Mesendoderm (in vitro differentiated cells): ENCODE results near the gene FTSJ3.
"Not testable (repeated sequence)": the region's sequence is repeated elsewhere in the genome, so short reads cannot be mapped to it uniquely, and the experiment has no call there.

Experiments
- DNase-seq: peaks from one replicate; pipeline ENCODE4 v3.0.0; 2013
- H2AK5ac ChIP-seq: 2 replicates; pipeline ENCODE4 v1.6.1; 2013; ENCODE audit warnings: low read length, inconsistent platforms
- H2BK120ac ChIP-seq: 2 replicates; pipeline ENCODE4 v1.6.1; 2013; ENCODE audit warnings: low read depth, mild to moderate bottlenecking, low read length, moderate library complexity, mixed read lengths
- H2BK15ac ChIP-seq: replicated peaks from 2 replicates; pipeline ENCODE4 v1.6.1; 2013; ENCODE audit warnings: low read depth, mild to moderate bottlenecking, moderate library complexity
- H2BK5ac ChIP-seq: 2 replicates; pipeline ENCODE4 v1.6.1; 2013; ENCODE audit warnings: low read length, inconsistent platforms
- H3K18ac ChIP-seq: 2 replicates; pipeline ENCODE4 v1.6.1; 2013; ENCODE audit warnings: mild to moderate bottlenecking, low read length, mixed read lengths
- H3K23ac ChIP-seq: one replicate; pipeline ENCODE4 v1.6.1; 2013; ENCODE audit warnings: low read length
- H3K27ac ChIP-seq: 2 replicates; pipeline ENCODE4 v1.5.1; 2013; ENCODE audit warnings: low read depth, mild to moderate bottlenecking, inconsistent platforms, low read length, moderate library complexity
- H3K27me3 ChIP-seq: 2 replicates; pipeline ENCODE4 v1.6.1; 2013; ENCODE audit warnings: low read length, control low read depth, mild to moderate bottlenecking, inconsistent platforms; ENCODE audit not compliant: insufficient read depth, poor library complexity
- H3K36me3 ChIP-seq: 2 replicates; pipeline ENCODE4 v1.6.1; 2013; ENCODE audit warnings: low read length, inconsistent platforms; ENCODE audit not compliant: control insufficient read depth, insufficient read depth
- H3K4ac ChIP-seq: one replicate; pipeline ENCODE4 v1.6.1; 2013; ENCODE audit warnings: low read depth, mild to moderate bottlenecking, low read length, moderate library complexity
- H3K4me1 ChIP-seq: 2 replicates; pipeline ENCODE4 v1.6.1; 2013; ENCODE audit warnings: low read depth, low read length, inconsistent platforms; ENCODE audit not compliant: control insufficient read depth
- H3K4me2 ChIP-seq: 2 replicates; pipeline ENCODE4 v1.6.1; 2013; ENCODE audit warnings: low read length
- H3K4me3 ChIP-seq: 2 replicates; pipeline ENCODE4 v1.5.1; 2013; ENCODE audit warnings: mild to moderate bottlenecking, low read length
- H3K56ac ChIP-seq: one replicate; pipeline ENCODE4 v1.6.1; 2013; ENCODE audit warnings: low read length
- H3K79me1 ChIP-seq: 2 replicates; pipeline ENCODE4 v1.6.1; 2013; ENCODE audit warnings: low read length, inconsistent platforms
- H3K79me2 ChIP-seq: 2 replicates; pipeline ENCODE4 v1.6.1; 2013; ENCODE audit warnings: mild to moderate bottlenecking, low read length; ENCODE audit not compliant: control insufficient read depth, insufficient read depth
- H3K9ac ChIP-seq: 2 replicates; pipeline ENCODE4 v1.6.1; 2013; ENCODE audit warnings: low read length, inconsistent platforms
- H4K5ac ChIP-seq: one replicate; pipeline ENCODE4 v1.6.1; 2013; ENCODE audit warnings: low read length
- H4K8ac ChIP-seq: one replicate; pipeline ENCODE4 v1.6.1; 2013; ENCODE audit warnings: low read depth, mild to moderate bottlenecking, control low read depth, low read length, moderate library complexity
- WGBS: extraction: QIAGEN DNeasy Blood & Tissue Kit; methylation state at CpG from one replicate; pipeline ENCODE4 v1.1.7; 2013; ENCODE audit warnings: low lambda C conversion rate, missing lambda C conversion rate; ENCODE audit not compliant: insufficient coverage; ENCODE audit errors: extremely low coverage; 5-methylcytosine and 5-hydroxymethylcytosine counted together

The FTSJ3 gene

DNA sequence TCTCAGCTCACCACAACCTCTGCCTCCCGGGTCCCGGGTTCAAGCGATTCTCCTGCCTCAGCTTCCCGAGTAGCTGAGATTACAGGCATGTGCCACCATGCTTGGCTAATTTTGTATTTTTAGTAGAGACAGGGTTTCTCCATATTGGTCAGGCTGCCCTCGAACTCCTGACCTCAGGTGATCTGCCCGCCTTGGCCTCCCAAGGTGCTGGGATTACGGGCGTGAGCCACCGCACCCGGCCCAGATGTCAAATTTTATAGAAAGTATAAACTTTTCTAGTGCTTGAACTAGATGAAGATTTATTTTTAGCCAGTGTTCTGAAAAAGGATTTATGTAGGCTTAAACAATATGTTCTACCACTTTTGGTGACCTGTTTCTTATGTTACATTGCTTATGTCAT lies 31.1 kb downstream of the FTSJ3 start:
- H3K27ac ChIP-seq, H3K4me3 ChIP-seq, H2BK5ac ChIP-seq, H2BK15ac ChIP-seq, H3K79me2 ChIP-seq, H3K23ac ChIP-seq, H3K36me3 ChIP-seq, H3K79me1 ChIP-seq, H3K4ac ChIP-seq, H3K27me3 ChIP-seq, H2AK5ac ChIP-seq, H3K4me2 ChIP-seq, DNase-seq, H3K4me1 ChIP-seq, H3K56ac ChIP-seq, H3K18ac ChIP-seq, H3K9ac ChIP-seq, H4K8ac ChIP-seq, H2BK120ac ChIP-seq, H4K5ac ChIP-seq: not testable (repeated sequence)
- WGBS, result no CpG with 5 or more reads among the region's 10 CpGs

DNA sequence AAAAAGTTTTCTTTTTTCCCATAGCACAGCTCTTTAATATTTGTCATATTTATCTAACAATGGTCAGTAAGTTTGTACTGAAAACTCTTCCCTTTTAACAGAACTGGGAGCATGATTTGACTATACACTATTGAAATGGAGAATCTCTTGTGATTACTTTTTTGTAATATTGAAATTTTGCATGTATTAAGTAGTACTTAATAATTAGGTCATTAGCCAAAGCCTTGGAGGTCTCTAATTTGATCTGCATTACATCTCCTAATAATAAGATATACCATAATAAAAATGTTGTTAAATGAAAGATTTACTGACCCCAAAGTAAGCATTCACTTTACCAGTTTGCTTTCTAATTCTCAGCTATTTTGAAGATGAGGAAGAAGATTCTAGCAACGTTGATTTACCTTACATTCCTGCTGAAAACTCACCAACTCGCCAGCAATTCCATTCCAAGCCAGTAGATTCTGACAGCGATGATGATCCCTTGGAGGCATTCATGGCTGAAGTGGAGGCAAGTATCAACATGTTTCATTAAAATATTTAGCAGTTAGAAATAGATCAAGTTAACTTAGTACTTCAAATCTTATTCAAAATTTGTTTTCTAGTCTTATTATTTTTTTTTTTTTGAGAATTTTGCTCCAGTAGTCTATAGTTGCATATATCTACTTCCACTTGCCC lies 35.3 kb downstream of the FTSJ3 start:
- no peak overlapping the region for H3K4ac ChIP-seq
- no peaks in the 10 kb centered on the region for H3K27me3 ChIP-seq
- H2BK120ac ChIP-seq, result no peak overlapping the region
- no peak overlapping the region for H2BK15ac ChIP-seq
- H2BK5ac ChIP-seq, result no peak overlapping the region
- H3K4me3 ChIP-seq, result no peak overlapping the region
- H3K79me2 ChIP-seq, result peaks cover 10% of the 10 kb centered on the region
- H4K8ac ChIP-seq, result no peak overlapping the region
- peaks cover 4% of the 10 kb centered on the region for H3K79me1 ChIP-seq
- WGBS, result no CpG with 5 or more reads among the region's 3 CpGs
- H3K27ac ChIP-seq, result no peak overlapping the region
- H3K18ac ChIP-seq, result no peak overlapping the region
- DNase-seq, result no peak
- H3K56ac ChIP-seq, result no peak overlapping the region
- H3K4me2 ChIP-seq, result no peak overlapping the region
- H4K5ac ChIP-seq, result no peak overlapping the region
- no peak overlapping the region for H2AK5ac ChIP-seq
- H3K4me1 ChIP-seq, result no peaks in the 10 kb centered on the region
- H3K9ac ChIP-seq, result no peak overlapping the region
- no peak overlapping the region for H3K23ac ChIP-seq
- H3K36me3 ChIP-seq, result peaks cover 4% of the 10 kb centered on the region

DNA sequence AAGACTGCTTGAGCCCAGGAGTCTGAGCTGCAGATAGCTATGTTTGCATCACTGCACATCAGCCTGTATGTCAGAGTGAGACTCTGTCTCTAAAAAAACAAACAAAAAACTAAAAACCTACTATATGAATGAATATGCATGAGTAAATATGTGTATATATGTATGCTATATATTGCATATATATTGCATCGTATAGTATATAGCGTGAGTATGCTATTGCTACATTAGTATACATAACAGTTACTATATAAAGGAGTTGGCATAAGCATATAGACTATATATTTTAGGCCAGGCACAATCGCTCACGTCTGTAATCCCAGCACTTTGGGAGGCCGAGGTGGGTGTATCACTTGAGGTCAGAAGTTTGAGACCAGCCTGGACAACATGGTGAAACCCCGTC lies 37.4 kb downstream of the FTSJ3 start:
- no peak overlapping the region for H3K4me2 ChIP-seq
- H4K5ac ChIP-seq, result no peak overlapping the region
- WGBS, result no CpG with 5 or more reads among the region's 6 CpGs

DNA sequence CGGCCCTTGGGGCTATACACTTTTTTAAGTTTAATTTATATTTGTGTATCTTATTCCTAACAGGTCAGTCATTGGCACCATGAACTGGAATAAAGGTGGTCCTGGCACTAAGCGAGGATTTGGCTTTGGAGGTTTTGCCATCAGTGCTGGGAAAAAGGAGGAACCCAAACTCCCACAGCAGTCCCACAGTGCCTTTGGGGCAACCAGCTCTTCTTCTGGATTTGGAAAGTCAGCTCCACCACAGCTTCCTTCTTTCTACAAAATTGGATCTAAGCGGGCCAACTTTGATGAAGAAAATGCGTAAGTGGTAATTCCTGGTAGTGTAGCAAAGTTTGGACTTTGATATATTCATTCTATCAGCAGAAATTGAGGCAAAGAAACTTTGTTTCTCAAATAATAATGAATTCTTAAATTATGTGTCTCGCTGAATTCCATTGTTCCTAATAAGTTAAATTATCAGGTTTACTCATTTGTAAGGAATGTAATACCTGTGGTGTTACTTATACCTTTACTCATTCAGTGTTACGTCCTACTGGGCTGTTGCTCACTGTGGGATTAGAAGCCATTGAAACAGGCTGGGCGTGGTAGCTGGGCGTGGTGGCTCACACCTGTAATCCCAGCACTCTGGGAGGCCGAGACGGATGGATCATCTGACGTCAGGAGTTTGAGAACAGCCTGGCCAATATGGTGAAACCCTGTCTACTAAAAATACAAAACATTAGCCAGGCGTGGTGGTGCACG lies 40.3 kb downstream of the FTSJ3 start:
- no peak overlapping the region for H3K56ac ChIP-seq
- peaks cover 6% of the 10 kb centered on the region for H3K79me1 ChIP-seq
- no CpG with 5 or more reads among the region's 13 CpGs for WGBS
- no peaks in the 10 kb centered on the region for H3K4me1 ChIP-seq
- no peak overlapping the region for H3K4me2 ChIP-seq
- H3K4me3 ChIP-seq, result no peak overlapping the region
- H3K9ac ChIP-seq, result no peak overlapping the region
- no peak overlapping the region for H2BK120ac ChIP-seq
- H3K36me3 ChIP-seq, result no peaks in the 10 kb centered on the region
- no peaks in the 10 kb centered on the region for H3K27me3 ChIP-seq
- no peak overlapping the region for H4K8ac ChIP-seq
- no peak overlapping the region for H2BK5ac ChIP-seq
- H3K27ac ChIP-seq, result no peak overlapping the region
- no peak overlapping the region for H4K5ac ChIP-seq
- H3K79me2 ChIP-seq, result peaks cover 42% of the 10 kb centered on the region
- no peak overlapping the region for H2AK5ac ChIP-seq
- H3K18ac ChIP-seq, result no peak overlapping the region
- no peak overlapping the region for H3K4ac ChIP-seq
- peak; percentile 63 for DNase-seq
- no peak overlapping the region for H2BK15ac ChIP-seq
- H3K23ac ChIP-seq, result no peak overlapping the region

More for the DNA sequence above, 37.4 kb downstream of the FTSJ3 start:
- H4K8ac ChIP-seq, result no peak overlapping the region
- no peaks in the 10 kb centered on the region for H3K27me3 ChIP-seq
- H3K4me1 ChIP-seq, result no peaks in the 10 kb centered on the region
- H3K79me2 ChIP-seq, result peaks cover 19% of the 10 kb centered on the region
- no peak overlapping the region for H3K23ac ChIP-seq
- no peak overlapping the region for H3K18ac ChIP-seq
- H3K56ac ChIP-seq, result no peak overlapping the region
- no peak overlapping the region for H2AK5ac ChIP-seq
- H2BK5ac ChIP-seq, result no peak overlapping the region
- H3K4me3 ChIP-seq, result no peak overlapping the region
- H3K4ac ChIP-seq, result no peak overlapping the region
- H3K36me3 ChIP-seq, result peaks cover 2% of the 10 kb centered on the region
- peaks cover 2% of the 10 kb centered on the region for H3K79me1 ChIP-seq
- no peak overlapping the region for H3K9ac ChIP-seq
- no peak for DNase-seq
- no peak overlapping the region for H2BK120ac ChIP-seq
- no peak overlapping the region for H2BK15ac ChIP-seq
- no peak overlapping the region for H3K27ac ChIP-seq

DNA sequence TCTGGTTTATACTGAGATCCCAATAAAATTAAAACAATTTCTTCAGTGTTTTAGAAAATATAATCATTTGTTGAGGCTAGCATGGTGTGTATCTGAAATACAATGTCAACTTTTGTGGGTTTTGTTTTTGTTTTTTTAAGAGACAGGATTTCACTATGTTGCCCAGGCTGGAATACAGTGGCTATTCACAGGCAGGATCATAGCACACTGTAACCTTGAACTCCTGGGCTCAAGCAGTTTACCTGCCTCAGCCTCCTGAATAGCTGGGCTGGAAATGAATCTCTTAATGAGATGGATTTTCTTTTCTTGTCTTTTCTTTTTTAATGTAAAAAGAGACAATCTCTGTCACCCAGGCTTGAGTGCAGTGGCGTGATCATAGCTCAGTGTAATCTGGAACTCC lies 41.3 kb downstream of the FTSJ3 start:
- no peak overlapping the region for H3K27ac ChIP-seq
- H3K4me3 ChIP-seq, result no peak overlapping the region
- H3K27me3 ChIP-seq, result no peaks in the 10 kb centered on the region
- peaks cover 49% of the 10 kb centered on the region for H3K79me2 ChIP-seq
- H2AK5ac ChIP-seq, result no peak overlapping the region
- no peak overlapping the region for H3K4me2 ChIP-seq
- no peaks in the 10 kb centered on the region for H3K36me3 ChIP-seq
- no peaks in the 10 kb centered on the region for H3K4me1 ChIP-seq
- no peak overlapping the region for H3K4ac ChIP-seq
- H2BK15ac ChIP-seq, result no peak overlapping the region
- no peak overlapping the region for H3K56ac ChIP-seq
- H4K8ac ChIP-seq, result no peak overlapping the region
- H2BK120ac ChIP-seq, result no peak overlapping the region
- H3K18ac ChIP-seq, result no peak overlapping the region
- no peak overlapping the region for H3K9ac ChIP-seq
- H2BK5ac ChIP-seq, result no peak overlapping the region
- H3K79me1 ChIP-seq, result peaks cover 6% of the 10 kb centered on the region
- no CpG with 5 or more reads among the region's 1 CpG for WGBS
- no peak overlapping the region for H4K5ac ChIP-seq
- no peak for DNase-seq
- no peak overlapping the region for H3K23ac ChIP-seq
